GM12878 (cell line): ENCODE measurements around the gene SERINC5. TPM values are rescaled to one million over a fixed set of nuclear protein-coding genes. Genes with fewer than 3 reads are reported as not detected.

Source experiments
- ATAC-seq: fragments of 200-7000 bp; cut with Tn5 transposase; 3 replicates; pipeline ENCODE4 v1.9.1; 2020; ENCODE audit warnings: mild to moderate bottlenecking, moderate library complexity
- BruUV-seq: library from RNA; stranded (reverse); fragments of 400-500 nt; replicated peaks from 2 replicates; lab custom pipeline; 2021; lab: Mats Ljungman, UMichigan
- CTCF ChIA-PET: fragments of 300-600 bp; sonication (Branson Sonifier 250); formaldehyde crosslinking; extraction: SDS; loops from one replicate; lab custom pipeline; 2021; ENCODE audit warnings: inconsistent platforms; lab: Yijun Ruan, JAX
- POLR2A ChIA-PET: fragments of 350-600 bp; formaldehyde crosslinking; extraction: SDS; loops from one replicate; lab custom pipeline; 2021; ENCODE audit warnings: inconsistent platforms; lab: Charles Lee
- RAD21 ChIA-PET: fragments of 300-600 bp; sonication (Branson Sonifier 250); formaldehyde crosslinking; loops from one replicate; lab custom pipeline; 2023; ENCODE audit warnings: antibody characterized with exemption; ENCODE audit not compliant: unreplicated experiment; lab: Charles Lee
- SMC1A ChIA-PET: fragments of 300-600 bp; sonication (Branson Sonifier 250); formaldehyde crosslinking; loops from one replicate; lab custom pipeline; 2023; ENCODE audit not compliant: unreplicated experiment, uncharacterized antibody; lab: Charles Lee
- DNase-seq: peaks from one replicate; pipeline ENCODE4 v3.0.0-alpha.2; 2011; ENCODE audit warnings: low read depth, low spot score
- FAIRE-seq: peaks from 3 replicates; lab custom pipeline; 2011; peaks lifted over from hg19 to GRCh38; lab: Jason Lieb, UNC
- H2AFZ ChIP-seq: 2 replicates; pipeline ENCODE4 v1.6.0; 2011; ENCODE audit warnings: low read depth, low read length, control low read depth; ENCODE audit not compliant: control insufficient read depth
- H3K27ac ChIP-seq: 2 replicates; pipeline ENCODE4 v1.5.1; 2011; ENCODE audit warnings: control low read depth; ENCODE audit not compliant: control insufficient read depth, insufficient read depth
- H3K27me3 ChIP-seq, 2 experiments: replicated peaks in 1 of 2; 2 replicates each; pipeline versions ENCODE4 v1.6.0 to v1.6.1; 2011; ENCODE audit warnings: low read length in 1 of 2; ENCODE audit not compliant: control insufficient read depth in 2 of 2, insufficient read depth in 2 of 2
- H3K36me3 ChIP-seq, 2 experiments: 2 replicates each; pipeline ENCODE4 v1.5.1; 2011; ENCODE audit warnings: low read length in 1 of 2; ENCODE audit not compliant: control insufficient read depth in 2 of 2, insufficient read depth in 2 of 2
- H3K4me1 ChIP-seq: 2 replicates; pipeline ENCODE4 v1.6.1; 2011; ENCODE audit warnings: mild to moderate bottlenecking, low read length, moderate library complexity, mixed read lengths; ENCODE audit not compliant: control insufficient read depth, insufficient read depth
- H3K4me2 ChIP-seq: 2 replicates; pipeline ENCODE4 v1.6.0; 2011; ENCODE audit warnings: control low read depth; ENCODE audit not compliant: control insufficient read depth, insufficient read depth
- H3K4me3 ChIP-seq: fragments of 200-600 bp; sonication (generic); 2 replicates; pipeline ENCODE4 v1.5.1; 2016
- H3K79me2 ChIP-seq: 2 replicates; pipeline ENCODE4 v1.6.0; 2011; ENCODE audit warnings: low read length; ENCODE audit not compliant: control insufficient read depth, insufficient read depth
- H3K9ac ChIP-seq: 2 replicates; pipeline ENCODE4 v1.8.0; 2011; ENCODE audit warnings: low read length, control low read depth, mixed read lengths; ENCODE audit not compliant: control insufficient read depth, insufficient read depth
- H3K9me3 ChIP-seq: replicated peaks from 3 replicates; pipeline ENCODE4 v1.5.1; 2011; ENCODE audit warnings: mild to moderate bottlenecking, low read length; ENCODE audit not compliant: control insufficient read depth, insufficient read depth
- H4K20me1 ChIP-seq: 2 replicates; pipeline ENCODE4 v1.6.0; 2011; ENCODE audit not compliant: control insufficient read depth, insufficient read depth
- BRCA1 ChIP-seq: IDR thresholded peaks from 2 replicates; pipeline ENCODE4 v1.6.1; 2011; ENCODE audit warnings: low read depth, low read length, improper control_type of control experiment
- CREB1 ChIP-seq: IDR thresholded peaks from 2 replicates; pipeline ENCODE4 v1.6.1; 2012; ENCODE audit warnings: low read depth, mild to moderate bottlenecking, inconsistent platforms
- HDAC6 ChIP-seq: fragments of 200-600 bp; sonication (generic); IDR thresholded peaks from one replicate; pipeline ENCODE4 v1.8.0; 2017; ENCODE audit warnings: antibody characterized with exemption; ENCODE audit not compliant: unreplicated experiment
- NFYA ChIP-seq: IDR thresholded peaks from 2 replicates; pipeline ENCODE4 v1.6.1; 2011; ENCODE audit warnings: low read depth, mild to moderate bottlenecking, low read length, improper control_type of control experiment, borderline replicate concordance
- SMAD5 ChIP-seq: IDR thresholded peaks from 2 replicates; pipeline ENCODE4 v1.6.1; 2016; ENCODE audit warnings: antibody characterized with exemption, low read depth
- SRF ChIP-seq, 2 experiments: IDR thresholded peaks; 2 replicates each; pipeline ENCODE4 v1.6.1; 2011; ENCODE audit warnings: low read depth in 2 of 2, low read length in 2 of 2, mild to moderate bottlenecking in 1 of 2, moderate library complexity in 1 of 2
- TBL1XR1 ChIP-seq: IDR thresholded peaks from 2 replicates; pipeline ENCODE4 v1.6.1; 2012; ENCODE audit warnings: low read depth, low read length, improper control_type of control experiment
- WRNIP1 ChIP-seq: IDR thresholded peaks from 2 replicates; pipeline ENCODE4 v1.6.1; 2011; ENCODE audit warnings: low read depth, low read length, improper control_type of control experiment, borderline replicate concordance
- YY1 ChIP-seq: IDR thresholded peaks from 2 replicates; pipeline ENCODE4 v1.6.1; 2011; ENCODE audit warnings: low read depth, mild to moderate bottlenecking, low read length
- ZNF24 ChIP-seq: fragments of 450-650 bp; IDR thresholded peaks from 2 replicates; pipeline ENCODE4 v1.6.1; 2017; ENCODE audit warnings: antibody characterized with exemption, mild to moderate bottlenecking
- WGBS: methylation state at CpG from one replicate; pipeline ENCODE4 v1.1.6; 2016; ENCODE audit warnings: low lambda C conversion rate; ENCODE audit not compliant: insufficient replicate concordance, insufficient coverage; ENCODE audit errors: missing lambda C conversion rate; 5-methylcytosine and 5-hydroxymethylcytosine counted together
- in situ Hi-C: fragments of 300-500 bp; cut with MboI; formaldehyde crosslinking; loops from 9 replicates; pipeline ENCODE4 v1.14.3; 2018; ENCODE audit warnings: mixed read lengths
- intact Hi-C: fragments of 100-400 bp; cut with micrococcal nuclease; formaldehyde crosslinking; loops from one replicate; pipeline ENCODE4 v1.14.2; 2022; ENCODE audit not compliant: unreplicated experiment
- polyA plus RNA-seq, 11 experiments: library from polyadenylated mRNA; depleted of rRNA in 4 of 11; unstranded in 6 of 11; stranded (reverse) in 5 of 11; fragments of >200 nt; fragmentation: Nextera tagmentation in 4 of 11; fragmentation: Illumina TruSeq in 1 of 11; extraction: Ambion mirVana in 4 of 11; extraction: Trizol in 1 of 11; gene quantifications; 1 replicate in 1 of 11; 2 replicates in 10 of 11; pipeline versions ENCODE4 v1.2.1 to v1.2.3, GENCODE V29; 2011 to 2016; ENCODE audit warnings: inconsistent platforms in 2 of 11, missing spikeins in 2 of 11, low read depth in 1 of 11
- total RNA-seq, 4 experiments: library from RNA; depleted of rRNA in 3 of 4; stranded (reverse); fragments of >200 nt in 3 of 4; fragmentation: Illumina TruSeq in 1 of 4; extraction: Trizol in 1 of 4; gene quantifications; 2 replicates each; pipeline versions ENCODE4 v1.2.1 to v1.2.3, GENCODE V29; 2013 to 2021
- TF ChIP-seq, protein P1 (sequence below): fragments of 450-650 bp; conservative IDR thresholded peaks from 2 replicates; pipeline ENCODE4 v1.6.1; 2017; ENCODE audit warnings: mild to moderate bottlenecking, moderate library complexity
- TF ChIP-seq, protein P2 (sequence below): IDR thresholded peaks from 2 replicates; pipeline ENCODE4 v1.6.1; 2012; ENCODE audit warnings: mild to moderate bottlenecking, low read depth, low read length
- TF ChIP-seq, protein P3 (sequence below): fragments of 450-650 bp; IDR thresholded peaks from 2 replicates; pipeline ENCODE4 v1.6.1; 2017; ENCODE audit warnings: low read depth, mild to moderate bottlenecking, moderate library complexity
- TF ChIP-seq, protein P4 (sequence below): IDR thresholded peaks from 2 replicates; pipeline ENCODE4 v1.6.1; 2011; ENCODE audit warnings: borderline replicate concordance, low read depth, mild to moderate bottlenecking, moderate library complexity, low read length; ENCODE audit not compliant: insufficient read depth, poor library complexity, severe bottlenecking
- TF ChIP-seq, protein P5 (sequence below): IDR thresholded peaks from 2 replicates; pipeline ENCODE4 v1.6.1; 2012; ENCODE audit warnings: low read length, inconsistent platforms

The SERINC5 gene
- total and polyA plus RNA-seq, 10 of the 15 experiments (the other 5 are each of a cell fraction or from before 2014, with no cell fraction given), result 0.66 to 7.0 (median 2.8) TPM

DNA sequence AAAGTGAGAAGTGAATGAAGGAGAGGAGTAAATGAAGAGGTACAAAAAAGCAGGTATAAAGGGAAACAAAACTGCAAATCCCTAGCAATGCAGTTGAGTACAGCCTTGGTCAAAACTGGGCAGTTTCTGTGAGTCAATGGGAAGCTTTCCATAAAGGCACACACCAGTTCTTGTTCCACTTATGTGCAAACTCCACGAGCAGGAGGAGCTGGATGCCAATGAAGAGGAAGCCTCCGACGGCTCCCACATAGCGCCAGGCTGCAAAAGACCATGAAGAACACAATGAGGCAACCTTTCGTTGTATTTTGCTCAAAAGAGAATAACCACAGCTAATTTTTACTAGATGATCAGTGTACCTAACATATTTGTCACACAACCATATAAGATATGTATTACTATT lies 81.1 kb downstream of the SERINC5 start:
- RAD21 ChIA-PET, result no interaction called here
- in situ Hi-C loops, result no loop called here
- Histone ChIP-seq H3K4me2 (no peak overlapping the region), H3K9ac (no peak overlapping the region), H3K27ac (no peak overlapping the region), H2AFZ (no peak overlapping the region), H3K27me3 (no peaks in the 10 kb centered on the region), H4K20me1 (no peaks in the 10 kb centered on the region), H3K9me3 (no peaks in the 10 kb centered on the region), H3K36me3 (no peaks in the 10 kb centered on the region; a peak in 1 of 4 replicates), H3K4me1 (no peaks in the 10 kb centered on the region), H3K79me2 (no peaks in the 10 kb centered on the region), H3K4me3 (no peak overlapping the region)
- SMC1A ChIA-PET, result no interaction called here
- CTCF ChIA-PET, result interaction anchor here (0.6 to 1.3 kb wide), 2 partner anchors 29 to 419 kb away, joined by 4 read pairs; no protein-coding TSS in a partner anchor
- POLR2A ChIA-PET, result no interaction called here
- no TSS peak for BruUV-seq
- intact Hi-C loops, result no loop called here
- ATAC-seq, result no peak
- no peak for DNase-seq
- FAIRE-seq, result no peak
- 73% methylated on average over 5 of the region's 5 CpGs for WGBS
- TF ChIP-seq SMAD5 (no peak), WRNIP1 (no peak), HDAC6 (no peak), NFYA (no peak), SRF (IDR thresholded peaks at IDR 0.05; ENCODE audit: low read depth in 2 of 2, low read length in 2 of 2) (no peak), YY1 (no peak), TBL1XR1 (no peak), ZNF24 (no peak), CREB1 (no peak), BRCA1 (no peak)
- TF ChIP-seq, protein P1, sequence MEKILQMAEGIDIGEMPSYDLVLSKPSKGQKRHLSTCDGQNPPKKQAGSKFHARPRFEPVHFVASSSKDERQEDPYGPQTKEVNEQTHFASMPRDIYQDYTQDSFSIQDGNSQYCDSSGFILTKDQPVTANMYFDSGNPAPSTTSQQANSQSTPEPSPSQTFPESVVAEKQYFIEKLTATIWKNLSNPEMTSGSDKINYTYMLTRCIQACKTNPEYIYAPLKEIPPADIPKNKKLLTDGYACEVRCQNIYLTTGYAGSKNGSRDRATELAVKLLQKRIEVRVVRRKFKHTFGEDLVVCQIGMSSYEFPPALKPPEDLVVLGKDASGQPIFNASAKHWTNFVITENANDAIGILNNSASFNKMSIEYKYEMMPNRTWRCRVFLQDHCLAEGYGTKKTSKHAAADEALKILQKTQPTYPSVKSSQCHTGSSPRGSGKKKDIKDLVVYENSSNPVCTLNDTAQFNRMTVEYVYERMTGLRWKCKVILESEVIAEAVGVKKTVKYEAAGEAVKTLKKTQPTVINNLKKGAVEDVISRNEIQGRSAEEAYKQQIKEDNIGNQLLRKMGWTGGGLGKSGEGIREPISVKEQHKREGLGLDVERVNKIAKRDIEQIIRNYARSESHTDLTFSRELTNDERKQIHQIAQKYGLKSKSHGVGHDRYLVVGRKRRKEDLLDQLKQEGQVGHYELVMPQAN, result no peak
- TF ChIP-seq, protein P2, sequence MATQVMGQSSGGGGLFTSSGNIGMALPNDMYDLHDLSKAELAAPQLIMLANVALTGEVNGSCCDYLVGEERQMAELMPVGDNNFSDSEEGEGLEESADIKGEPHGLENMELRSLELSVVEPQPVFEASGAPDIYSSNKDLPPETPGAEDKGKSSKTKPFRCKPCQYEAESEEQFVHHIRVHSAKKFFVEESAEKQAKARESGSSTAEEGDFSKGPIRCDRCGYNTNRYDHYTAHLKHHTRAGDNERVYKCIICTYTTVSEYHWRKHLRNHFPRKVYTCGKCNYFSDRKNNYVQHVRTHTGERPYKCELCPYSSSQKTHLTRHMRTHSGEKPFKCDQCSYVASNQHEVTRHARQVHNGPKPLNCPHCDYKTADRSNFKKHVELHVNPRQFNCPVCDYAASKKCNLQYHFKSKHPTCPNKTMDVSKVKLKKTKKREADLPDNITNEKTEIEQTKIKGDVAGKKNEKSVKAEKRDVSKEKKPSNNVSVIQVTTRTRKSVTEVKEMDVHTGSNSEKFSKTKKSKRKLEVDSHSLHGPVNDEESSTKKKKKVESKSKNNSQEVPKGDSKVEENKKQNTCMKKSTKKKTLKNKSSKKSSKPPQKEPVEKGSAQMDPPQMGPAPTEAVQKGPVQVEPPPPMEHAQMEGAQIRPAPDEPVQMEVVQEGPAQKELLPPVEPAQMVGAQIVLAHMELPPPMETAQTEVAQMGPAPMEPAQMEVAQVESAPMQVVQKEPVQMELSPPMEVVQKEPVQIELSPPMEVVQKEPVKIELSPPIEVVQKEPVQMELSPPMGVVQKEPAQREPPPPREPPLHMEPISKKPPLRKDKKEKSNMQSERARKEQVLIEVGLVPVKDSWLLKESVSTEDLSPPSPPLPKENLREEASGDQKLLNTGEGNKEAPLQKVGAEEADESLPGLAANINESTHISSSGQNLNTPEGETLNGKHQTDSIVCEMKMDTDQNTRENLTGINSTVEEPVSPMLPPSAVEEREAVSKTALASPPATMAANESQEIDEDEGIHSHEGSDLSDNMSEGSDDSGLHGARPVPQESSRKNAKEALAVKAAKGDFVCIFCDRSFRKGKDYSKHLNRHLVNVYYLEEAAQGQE, result no peak
- TF ChIP-seq, protein P3, sequence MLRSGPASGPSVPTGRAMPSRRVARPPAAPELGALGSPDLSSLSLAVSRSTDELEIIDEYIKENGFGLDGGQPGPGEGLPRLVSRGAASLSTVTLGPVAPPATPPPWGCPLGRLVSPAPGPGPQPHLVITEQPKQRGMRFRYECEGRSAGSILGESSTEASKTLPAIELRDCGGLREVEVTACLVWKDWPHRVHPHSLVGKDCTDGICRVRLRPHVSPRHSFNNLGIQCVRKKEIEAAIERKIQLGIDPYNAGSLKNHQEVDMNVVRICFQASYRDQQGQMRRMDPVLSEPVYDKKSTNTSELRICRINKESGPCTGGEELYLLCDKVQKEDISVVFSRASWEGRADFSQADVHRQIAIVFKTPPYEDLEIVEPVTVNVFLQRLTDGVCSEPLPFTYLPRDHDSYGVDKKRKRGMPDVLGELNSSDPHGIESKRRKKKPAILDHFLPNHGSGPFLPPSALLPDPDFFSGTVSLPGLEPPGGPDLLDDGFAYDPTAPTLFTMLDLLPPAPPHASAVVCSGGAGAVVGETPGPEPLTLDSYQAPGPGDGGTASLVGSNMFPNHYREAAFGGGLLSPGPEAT, result no peak
- TF ChIP-seq, protein P4, sequence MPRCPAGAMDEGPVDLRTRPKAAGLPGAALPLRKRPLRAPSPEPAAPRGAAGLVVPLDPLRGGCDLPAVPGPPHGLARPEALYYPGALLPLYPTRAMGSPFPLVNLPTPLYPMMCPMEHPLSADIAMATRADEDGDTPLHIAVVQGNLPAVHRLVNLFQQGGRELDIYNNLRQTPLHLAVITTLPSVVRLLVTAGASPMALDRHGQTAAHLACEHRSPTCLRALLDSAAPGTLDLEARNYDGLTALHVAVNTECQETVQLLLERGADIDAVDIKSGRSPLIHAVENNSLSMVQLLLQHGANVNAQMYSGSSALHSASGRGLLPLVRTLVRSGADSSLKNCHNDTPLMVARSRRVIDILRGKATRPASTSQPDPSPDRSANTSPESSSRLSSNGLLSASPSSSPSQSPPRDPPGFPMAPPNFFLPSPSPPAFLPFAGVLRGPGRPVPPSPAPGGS, result no peak
- TF ChIP-seq, protein P5, sequence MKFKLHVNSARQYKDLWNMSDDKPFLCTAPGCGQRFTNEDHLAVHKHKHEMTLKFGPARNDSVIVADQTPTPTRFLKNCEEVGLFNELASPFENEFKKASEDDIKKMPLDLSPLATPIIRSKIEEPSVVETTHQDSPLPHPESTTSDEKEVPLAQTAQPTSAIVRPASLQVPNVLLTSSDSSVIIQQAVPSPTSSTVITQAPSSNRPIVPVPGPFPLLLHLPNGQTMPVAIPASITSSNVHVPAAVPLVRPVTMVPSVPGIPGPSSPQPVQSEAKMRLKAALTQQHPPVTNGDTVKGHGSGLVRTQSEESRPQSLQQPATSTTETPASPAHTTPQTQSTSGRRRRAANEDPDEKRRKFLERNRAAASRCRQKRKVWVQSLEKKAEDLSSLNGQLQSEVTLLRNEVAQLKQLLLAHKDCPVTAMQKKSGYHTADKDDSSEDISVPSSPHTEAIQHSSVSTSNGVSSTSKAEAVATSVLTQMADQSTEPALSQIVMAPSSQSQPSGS, result no peak
